Peyer's patch (tissue), 4 donors: ENCODE data around the gene CAPRIN1. TPM values are rescaled to one million over a fixed set of nuclear protein-coding genes. Genes with fewer than 3 reads are reported as not detected.
"Not testable (repeated sequence)": the region's sequence is repeated elsewhere in the genome, so short reads cannot be mapped to it uniquely, and the experiment has no call there.

ENCODE experiments used
- DNase-seq, 3 donors: peaks; one replicate each; pipeline ENCODE4 v3.0.0-alpha.2; 2017 to 2019
- H3K27ac ChIP-seq, 4 donors: fragments of 200-600 bp; sonication (generic); one replicate each; pipeline ENCODE4 v1.5.1; 2016 to 2019
- H3K27me3 ChIP-seq, 2 donors: fragments of 200-600 bp; sonication (generic); one replicate each; pipeline ENCODE4 v1.5.1; 2019
- H3K36me3 ChIP-seq, 3 donors: fragments of 200-600 bp; sonication (generic); one replicate each; pipeline ENCODE4 v1.5.1; 2016 to 2019
- H3K4me1 ChIP-seq, 4 donors: fragments of 200-600 bp; sonication (generic); one replicate each; pipeline ENCODE4 v1.5.1; 2016 to 2019
- H3K4me3 ChIP-seq, 4 donors: fragments of 200-600 bp; sonication (generic); 1 replicate in 3 of 4; 2 replicates in 1 of 4; pipeline ENCODE4 v1.5.1; 2016 to 2019; ENCODE audit warnings: mild to moderate bottlenecking in 1 of 4
- H3K9me3 ChIP-seq, 4 donors: fragments of 200-600 bp; sonication (generic); one replicate each; pipeline ENCODE4 v1.5.1; 2016 to 2019; ENCODE audit warnings: mild to moderate bottlenecking in 1 of 4
- POLR2A ChIP-seq, 2 donors: fragments of 450-650 bp; IDR thresholded peaks; one replicate each; pipeline ENCODE4 v1.5.1; 2017; ENCODE audit warnings: antibody characterized with exemption in 2 of 2, mild to moderate bottlenecking in 2 of 2, moderate library complexity in 2 of 2
- total RNA-seq, 4 donors: library from RNA; depleted of rRNA; stranded (reverse); fragments of >200 nt; gene quantifications; one replicate each; pipeline ENCODE4 v1.1.0, GENCODE V29; 2016
- TF ChIP-seq, protein P1 (sequence below), 6 experiments: fragments of 450-650 bp in 4 of 6; fragments of 200-600 bp in 2 of 6; sonication (generic) in 1 of 6; IDR thresholded peaks; one replicate each; pipeline ENCODE4 v1.5.1; 2017 to 2019; ENCODE audit warnings: antibody characterized with exemption in 6 of 6, mild to moderate bottlenecking in 3 of 6, moderate library complexity in 1 of 6

Gene CAPRIN1
- total RNA-seq, 4 donors from 2014 or later = 107 to 158 (median 142) TPM

DNA sequence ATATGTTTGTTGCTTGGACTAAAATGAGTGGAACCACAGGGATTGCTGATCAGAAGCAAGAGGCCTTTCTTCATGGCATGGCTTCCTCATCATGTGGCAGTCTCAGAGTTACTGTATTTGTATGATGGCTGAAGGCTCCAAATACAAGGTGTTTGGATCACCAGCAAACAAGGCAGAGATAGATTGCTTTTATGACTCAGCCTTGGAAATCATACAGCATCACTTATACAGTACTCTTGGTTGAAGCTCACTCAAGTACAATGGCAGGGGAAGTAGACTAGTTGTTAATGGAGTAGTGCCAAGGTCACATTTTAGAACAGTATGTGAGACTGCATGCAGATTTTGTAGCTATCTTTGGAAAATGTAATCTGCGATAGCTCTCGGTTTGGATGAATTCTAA, 16.6 kb downstream of the CAPRIN1 start:
- Histone ChIP-seq H3K9me3 (no peaks in the 10 kb centered on the region), H3K27me3 (no peaks in the 10 kb centered on the region), H3K36me3 (peaks cover 0 to 25% (median 0%) of the 10 kb centered on the region in 3 donors), H3K4me3 (no peak overlapping the region), H3K4me1 (peaks cover 0 to 29% (median 7%) of the 10 kb centered on the region in 4 donors), H3K27ac (peak overlapping the region in 1 of 4 donors; percentile 54)
- no peak for DNase-seq
- TF ChIP-seq, protein P1, sequence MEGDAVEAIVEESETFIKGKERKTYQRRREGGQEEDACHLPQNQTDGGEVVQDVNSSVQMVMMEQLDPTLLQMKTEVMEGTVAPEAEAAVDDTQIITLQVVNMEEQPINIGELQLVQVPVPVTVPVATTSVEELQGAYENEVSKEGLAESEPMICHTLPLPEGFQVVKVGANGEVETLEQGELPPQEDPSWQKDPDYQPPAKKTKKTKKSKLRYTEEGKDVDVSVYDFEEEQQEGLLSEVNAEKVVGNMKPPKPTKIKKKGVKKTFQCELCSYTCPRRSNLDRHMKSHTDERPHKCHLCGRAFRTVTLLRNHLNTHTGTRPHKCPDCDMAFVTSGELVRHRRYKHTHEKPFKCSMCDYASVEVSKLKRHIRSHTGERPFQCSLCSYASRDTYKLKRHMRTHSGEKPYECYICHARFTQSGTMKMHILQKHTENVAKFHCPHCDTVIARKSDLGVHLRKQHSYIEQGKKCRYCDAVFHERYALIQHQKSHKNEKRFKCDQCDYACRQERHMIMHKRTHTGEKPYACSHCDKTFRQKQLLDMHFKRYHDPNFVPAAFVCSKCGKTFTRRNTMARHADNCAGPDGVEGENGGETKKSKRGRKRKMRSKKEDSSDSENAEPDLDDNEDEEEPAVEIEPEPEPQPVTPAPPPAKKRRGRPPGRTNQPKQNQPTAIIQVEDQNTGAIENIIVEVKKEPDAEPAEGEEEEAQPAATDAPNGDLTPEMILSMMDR (IDR thresholded peaks at IDR 0.05) = no peak
- no peak for TF ChIP-seq POLR2A (IDR thresholded peaks at IDR 0.05)

DNA sequence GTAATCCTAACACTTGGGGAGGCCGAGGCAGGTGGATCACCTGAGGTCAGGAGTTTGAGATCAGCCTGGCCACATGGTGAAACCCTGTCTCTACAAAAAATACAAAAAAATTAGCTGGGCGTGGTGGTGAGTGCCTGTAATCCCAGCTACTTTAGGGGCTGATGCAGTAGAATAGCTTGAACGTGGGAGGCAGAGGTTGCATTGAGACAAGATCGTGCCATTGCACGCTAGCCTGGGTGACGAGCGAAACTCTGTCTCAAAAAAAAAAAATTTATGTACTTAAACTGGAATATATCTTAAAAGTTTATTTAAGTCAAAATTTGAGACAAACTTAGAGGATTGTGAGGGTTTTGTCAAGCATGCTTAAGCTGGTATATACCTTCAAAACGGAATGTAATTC, 19.8 kb downstream of the CAPRIN1 start:
- not testable (repeated sequence) for H3K4me3 ChIP-seq, H3K9me3 ChIP-seq, DNase-seq, H3K27me3 ChIP-seq, H3K27ac ChIP-seq
- Histone ChIP-seq H3K4me1 (peaks cover 0 to 23% (median 9%) of the 10 kb centered on the region in 4 donors), H3K36me3 (peaks cover 0 to 38% (median 0%) of the 10 kb centered on the region in 3 donors)

DNA sequence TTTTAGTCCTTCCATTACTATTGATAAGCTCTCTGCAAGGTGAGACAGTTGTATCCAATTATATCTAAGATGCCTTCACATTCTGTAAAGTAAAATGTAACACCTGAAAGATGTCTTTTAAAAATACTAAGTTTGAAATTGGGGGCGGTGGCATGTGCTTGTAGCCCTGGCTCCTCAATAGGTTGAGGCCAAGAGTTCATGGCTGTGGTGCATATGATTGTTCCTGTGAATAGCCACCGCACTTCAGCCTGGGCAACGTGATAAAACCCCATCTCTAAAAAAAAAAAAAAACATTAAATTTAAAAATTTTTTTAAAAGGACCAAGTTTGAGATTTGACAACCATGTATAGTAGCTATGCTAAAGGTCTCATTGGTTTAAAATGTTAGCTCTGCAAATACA, 20.5 kb downstream of the CAPRIN1 start:
- Histone ChIP-seq H3K27ac (no peak overlapping the region), H3K36me3 (peaks cover 0 to 45% (median 0%) of the 10 kb centered on the region in 3 donors), H3K9me3 (no peaks in the 10 kb centered on the region), H3K27me3 (no peaks in the 10 kb centered on the region), H3K4me1 (peaks cover 0 to 15% (median 6%) of the 10 kb centered on the region in 4 donors), H3K4me3 (no peak overlapping the region)
- no peak for DNase-seq
- TF ChIP-seq, protein P1 (IDR thresholded peaks at IDR 0.05) = no peak
- no peak for TF ChIP-seq POLR2A (IDR thresholded peaks at IDR 0.05)

DNA sequence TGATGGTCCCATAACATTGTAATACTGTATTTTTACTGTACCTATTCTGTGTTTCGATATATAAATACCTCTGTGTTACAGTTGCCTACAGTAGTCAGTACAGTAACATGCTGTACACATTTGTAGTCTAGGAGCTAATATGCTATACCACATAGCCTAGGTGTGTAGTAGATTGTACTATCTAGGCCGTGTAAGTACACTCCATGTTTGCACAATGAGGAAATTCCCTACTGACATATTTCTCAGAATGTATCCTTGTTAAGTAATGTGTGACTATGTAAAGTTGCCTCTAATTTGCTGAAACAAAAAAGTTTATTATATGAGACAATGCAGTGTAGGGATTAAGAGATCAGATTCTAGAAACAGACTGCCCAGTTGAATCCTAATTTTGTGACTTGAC, 21.3 kb downstream of the CAPRIN1 start:
- H3K36me3 ChIP-seq = peaks cover 0 to 49% (median 0%) of the 10 kb centered on the region in 3 donors
- no peak overlapping the region for H3K4me3 ChIP-seq
- no peaks in the 10 kb centered on the region for H3K27me3 ChIP-seq
- DNase-seq = no peak
- H3K9me3 ChIP-seq = no peaks in the 10 kb centered on the region
- no peak overlapping the region for H3K27ac ChIP-seq
- H3K4me1 ChIP-seq = peaks cover 0 to 13% (median 6%) of the 10 kb centered on the region in 4 donors
- no peak for TF ChIP-seq POLR2A (IDR thresholded peaks at IDR 0.05)
- TF ChIP-seq, protein P1 (IDR thresholded peaks at IDR 0.05) = no peak

DNA sequence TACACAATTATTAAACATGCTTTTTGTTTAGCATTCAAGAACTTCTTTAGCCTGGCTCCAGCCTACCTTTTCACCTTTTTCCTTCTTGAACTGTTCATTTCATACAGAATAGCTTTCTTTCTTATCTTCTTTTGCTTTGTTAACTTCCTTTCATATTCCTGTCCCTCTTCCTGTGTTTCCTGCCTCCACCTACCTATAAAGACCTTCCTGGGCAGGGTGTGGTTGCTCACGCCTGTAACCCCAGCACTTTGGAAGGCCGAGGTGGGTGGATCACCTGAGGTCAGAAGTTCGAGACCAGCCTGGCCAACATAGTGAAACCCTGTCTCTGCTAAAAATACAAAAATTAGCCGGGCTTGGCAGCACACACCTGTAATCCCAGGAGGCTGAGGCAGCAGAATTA, 22.9 kb downstream of the CAPRIN1 start:
- peaks cover 0 to 13% (median 2%) of the 10 kb centered on the region in 4 donors for H3K4me1 ChIP-seq
- TF ChIP-seq, protein P1 (IDR thresholded peaks at IDR 0.05) = no peak
- no peak for TF ChIP-seq POLR2A (IDR thresholded peaks at IDR 0.05)

DNA sequence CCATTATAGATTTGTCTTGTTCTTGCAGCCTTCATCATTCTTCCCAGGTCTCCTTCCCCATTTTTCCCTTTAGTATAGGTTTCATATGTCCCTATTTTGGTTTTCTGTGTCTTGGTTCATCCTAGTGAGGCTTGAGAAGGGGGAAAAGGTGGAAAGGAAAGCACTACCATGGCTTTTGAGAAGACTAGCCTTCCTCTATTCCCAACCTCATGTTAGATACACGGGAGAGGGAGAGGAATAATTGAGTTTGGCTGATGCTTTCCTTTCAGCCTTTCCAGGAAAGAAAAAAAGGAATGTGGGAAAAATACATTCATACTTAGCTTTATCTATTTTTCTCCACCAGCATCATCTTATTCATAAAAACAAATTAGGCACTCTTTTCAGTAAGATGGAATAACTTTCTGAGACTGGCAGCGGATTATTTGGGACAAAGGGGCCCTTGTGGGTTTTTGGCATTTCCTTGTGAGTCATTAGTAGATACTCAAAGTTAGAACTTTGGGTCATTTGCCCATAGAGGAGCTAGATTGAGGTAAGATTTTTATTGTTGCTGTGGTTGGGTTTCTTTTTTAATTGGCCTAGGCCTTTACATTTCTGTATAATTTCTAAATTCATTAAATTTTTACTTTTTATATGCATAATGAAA, 23.8 kb downstream of the CAPRIN1 start:
- peaks cover 0 to 74% (median 0%) of the 10 kb centered on the region in 3 donors for H3K36me3 ChIP-seq
- H3K4me3 ChIP-seq = no peak overlapping the region
- no peaks in the 10 kb centered on the region for H3K9me3 ChIP-seq
- no peak overlapping the region for H3K27ac ChIP-seq
- peaks cover 0 to 13% (median 2%) of the 10 kb centered on the region in 4 donors for H3K4me1 ChIP-seq
- TF ChIP-seq, protein P1 (IDR thresholded peaks at IDR 0.05) = no peak
- TF ChIP-seq POLR2A (IDR thresholded peaks at IDR 0.05) = no peak
- no peak for DNase-seq
- H3K27me3 ChIP-seq = no peaks in the 10 kb centered on the region

More for the DNA sequence above, 22.9 kb downstream of the CAPRIN1 start:
- Histone ChIP-seq H3K36me3 (peaks cover 0 to 65% (median 0%) of the 10 kb centered on the region in 3 donors), H3K9me3 (no peaks in the 10 kb centered on the region), H3K27ac (no peak overlapping the region), H3K4me3 (no peak overlapping the region), H3K27me3 (no peaks in the 10 kb centered on the region)
- no peak for DNase-seq
